ENCODE results near the gene IL17RB. TPM values are rescaled to one million over a fixed set of nuclear protein-coding genes. Genes with fewer than 3 reads are reported as not detected.

Gene IL17RB
- total RNA-seq, 1 experiment from 2014 or later: 0.54 TPM

- no peak for DNase-seq (ENCODE audit: low spot score)
- in situ Hi-C loops (cut with HindIII; ENCODE audit: low sequenced_read_pairs): no loop called here
Measured at GRCh38 chr3:53824795-53825194, 21.6 kb upstream of the IL17RB start.

GRCh38 chr3:53826048-53826447, 20.3 kb upstream of the IL17RB start:
- DNase-seq (ENCODE audit: low spot score): no peak
- in situ Hi-C loops (cut with HindIII; ENCODE audit: low sequenced_read_pairs): no loop called here

- no peak for DNase-seq (ENCODE audit: low spot score)
- in situ Hi-C loops (cut with HindIII; ENCODE audit: low sequenced_read_pairs): no loop called here
Measured at GRCh38 chr3:53828581-53828980, 17.8 kb upstream of the IL17RB start.

GRCh38 chr3:53829605-53830004, 16.8 kb upstream of the IL17RB start:
- no peak for DNase-seq (ENCODE audit: low spot score)
- in situ Hi-C loops (cut with HindIII; ENCODE audit: low sequenced_read_pairs): no loop called here

GRCh38 chr3:53830944-53831343, 15.4 kb upstream of the IL17RB start:
- DNase-seq (ENCODE audit: low spot score): no peak
- in situ Hi-C loops (cut with HindIII; ENCODE audit: low sequenced_read_pairs): no loop called here

- in situ Hi-C loops (cut with HindIII; ENCODE audit: low sequenced_read_pairs): no loop called here
- DNase-seq (ENCODE audit: low spot score): no peak
Measured at GRCh38 chr3:53833053-53833645, 13.2 kb upstream of the IL17RB start.

- no peak for DNase-seq (ENCODE audit: low spot score)
- in situ Hi-C loops (cut with HindIII; ENCODE audit: low sequenced_read_pairs): no loop called here
Measured at GRCh38 chr3:53833700-53834099, 12.7 kb upstream of the IL17RB start.

- in situ Hi-C loops (cut with HindIII; ENCODE audit: low sequenced_read_pairs): no loop called here
Measured at GRCh38 chr3:53834429-53835095, 11.8 kb upstream of the IL17RB start.

GRCh38 chr3:53835257-53835656, 11.1 kb upstream of the IL17RB start:
- in situ Hi-C loops (cut with HindIII; ENCODE audit: low sequenced_read_pairs): no loop called here

More at GRCh38 chr3:53834429-53835095, 11.8 kb upstream of the IL17RB start:
- DNase-seq (ENCODE audit: low spot score): no peak

GRCh38 chr3:53836084-53836872, 10.1 kb upstream of the IL17RB start:
- DNase-seq (ENCODE audit: low spot score): no peak
- in situ Hi-C loops (cut with HindIII; ENCODE audit: low sequenced_read_pairs): no loop called here

More at GRCh38 chr3:53835257-53835656, 11.1 kb upstream of the IL17RB start:
- no peak for DNase-seq (ENCODE audit: low spot score)

GRCh38 chr3:53837331-53837730, 9.0 kb upstream of the IL17RB start:
- in situ Hi-C loops (cut with HindIII; ENCODE audit: low sequenced_read_pairs): no loop called here
- no peak for DNase-seq (ENCODE audit: low spot score)

- in situ Hi-C loops (cut with HindIII; ENCODE audit: low sequenced_read_pairs): no loop called here
Measured at GRCh38 chr3:53841296-53841695, 5.1 kb upstream of the IL17RB start.

GRCh38 chr3:53842436-53843194, 3.8 kb upstream of the IL17RB start:
- in situ Hi-C loops (cut with HindIII; ENCODE audit: low sequenced_read_pairs): no loop called here

More at GRCh38 chr3:53841296-53841695, 5.1 kb upstream of the IL17RB start:
- peak; percentile 19 for DNase-seq (ENCODE audit: low spot score)

GRCh38 chr3:53843195-53844177, 2.9 kb upstream of the IL17RB start:
- in situ Hi-C loops (cut with HindIII; ENCODE audit: low sequenced_read_pairs): no loop called here
- DNase-seq (ENCODE audit: low spot score): peak; percentile 86

More at GRCh38 chr3:53842436-53843194, 3.8 kb upstream of the IL17RB start:
- DNase-seq (ENCODE audit: low spot score): peak; percentile 93

- in situ Hi-C loops (cut with HindIII; ENCODE audit: low sequenced_read_pairs): no loop called here
- peak; percentile 56 for DNase-seq (ENCODE audit: low spot score)
Measured at GRCh38 chr3:53844262-53845102, 1.9 kb upstream of the IL17RB start.

GRCh38 chr3:53845103-53845880, 1.1 kb upstream of the IL17RB start:
- DNase-seq (ENCODE audit: low spot score): peak; percentile 69

GRCh38 chr3:53845881-53846133, 561 bp upstream of the IL17RB start:
- in situ Hi-C loops (cut with HindIII; ENCODE audit: low sequenced_read_pairs): no loop called here
- DNase-seq (ENCODE audit: low spot score): no peak

More at GRCh38 chr3:53845103-53845880, 1.1 kb upstream of the IL17RB start:
- in situ Hi-C loops (cut with HindIII; ENCODE audit: low sequenced_read_pairs): no loop called here

All from G401 (cell line).